ENCODE results near the gene KIF25.

Gene KIF25

GRCh38 chr6:168016176-168016620 lies 18.7 kb downstream of the KIF25 start:
- no peak for DNase-seq (ENCODE audit: low read depth, low spot score)

- no peak for DNase-seq (ENCODE audit: low read depth, low spot score)
Observed at GRCh38 chr6:168016721-168017525, 19.5 kb downstream of the KIF25 start.

GRCh38 chr6:168017629-168018028 lies 20.2 kb downstream of the KIF25 start:
- no peak for DNase-seq (ENCODE audit: low read depth, low spot score)

- no peak for DNase-seq (ENCODE audit: low read depth, low spot score)
Observed at GRCh38 chr6:168018664-168019063, 21.2 kb downstream of the KIF25 start.

GRCh38 chr6:168020242-168020641 lies 22.8 kb downstream of the KIF25 start:
- no peak for DNase-seq (ENCODE audit: low read depth, low spot score)

- no peak for DNase-seq (ENCODE audit: low read depth, low spot score)
Observed at GRCh38 chr6:168021581-168021980, 24.1 kb downstream of the KIF25 start.

GRCh38 chr6:168022488-168023321 lies 25.2 kb downstream of the KIF25 start:
- DNase-seq (ENCODE audit: low read depth, low spot score) = no peak

- no peak for DNase-seq (ENCODE audit: low read depth, low spot score)
Observed at GRCh38 chr6:168024951-168025510, 27.6 kb downstream of the KIF25 start.

- no peak for DNase-seq (ENCODE audit: low read depth, low spot score)
Observed at GRCh38 chr6:168025831-168026710, 28.6 kb downstream of the KIF25 start.

GRCh38 chr6:168026925-168027324 lies 29.5 kb downstream of the KIF25 start:
- no peak for DNase-seq (ENCODE audit: low read depth, low spot score)

- no peak for DNase-seq (ENCODE audit: low read depth, low spot score)
Observed at GRCh38 chr6:168027521-168027920, 30.1 kb downstream of the KIF25 start.

GRCh38 chr6:168028181-168028580 lies 30.7 kb downstream of the KIF25 start:
- no peak for DNase-seq (ENCODE audit: low read depth, low spot score)

GRCh38 chr6:168029459-168030217 lies 32.2 kb downstream of the KIF25 start:
- DNase-seq (ENCODE audit: low read depth, low spot score) = no peak

GRCh38 chr6:168030218-168030746 lies 32.8 kb downstream of the KIF25 start:
- no peak for DNase-seq (ENCODE audit: low read depth, low spot score)

GRCh38 chr6:168030908-168031307 lies 33.4 kb downstream of the KIF25 start:
- no peak for DNase-seq (ENCODE audit: low read depth, low spot score)

GRCh38 chr6:168031411-168031971 lies 34.0 kb downstream of the KIF25 start:
- no peak for DNase-seq (ENCODE audit: low read depth, low spot score)

GRCh38 chr6:168032005-168032760 lies 34.7 kb downstream of the KIF25 start:
- DNase-seq (ENCODE audit: low read depth, low spot score) = no peak

GRCh38 chr6:168033791-168034190 lies 36.3 kb downstream of the KIF25 start:
- no peak for DNase-seq (ENCODE audit: low read depth, low spot score)

GRCh38 chr6:168034537-168034936 lies 37.1 kb downstream of the KIF25 start:
- DNase-seq (ENCODE audit: low read depth, low spot score) = no peak

All from activated naive CD8-positive, alpha-beta T cell treated with anti-CD3 and anti-CD28 coated beads, Interleukin-2, amount 50 U/mL, for 16 hours (primary cell).